Trophoblast cell (in vitro differentiated cells and primary cell): ENCODE measurements around the gene PAK6.

Source experiments
- DNase-seq, 2 donors: peaks; one replicate each; pipeline ENCODE4 v3.0.0-alpha.2; 2016
- H2AFZ ChIP-seq: 2 replicates; pipeline ENCODE4 v1.6.1; 2013; ENCODE audit warnings: low read length, moderate library complexity, mild to moderate bottlenecking; ENCODE audit not compliant: insufficient read depth, poor library complexity
- H2AK5ac ChIP-seq: 2 replicates; pipeline ENCODE4 v1.6.1; 2013; ENCODE audit warnings: mild to moderate bottlenecking, low read length
- H2BK120ac ChIP-seq: 2 replicates; pipeline ENCODE4 v1.6.1; 2013; ENCODE audit warnings: low read length, mild to moderate bottlenecking, moderate library complexity; ENCODE audit not compliant: insufficient read depth, poor library complexity
- H2BK12ac ChIP-seq: 2 replicates; pipeline ENCODE4 v1.6.1; 2013; ENCODE audit warnings: mild to moderate bottlenecking, low read length, moderate library complexity
- H2BK5ac ChIP-seq: 2 replicates; pipeline ENCODE4 v1.6.1; 2013; ENCODE audit warnings: low read length, low read depth, moderate library complexity, mild to moderate bottlenecking; ENCODE audit not compliant: poor library complexity
- H3K14ac ChIP-seq: 2 replicates; pipeline ENCODE4 v1.6.1; 2013; ENCODE audit warnings: mild to moderate bottlenecking, low read length
- H3K18ac ChIP-seq: 2 replicates; pipeline ENCODE4 v1.6.1; 2013; ENCODE audit warnings: mild to moderate bottlenecking, low read length
- H3K23ac ChIP-seq: 2 replicates; pipeline ENCODE4 v1.6.1; 2013; ENCODE audit warnings: low read length
- H3K27ac ChIP-seq: 2 replicates; pipeline ENCODE4 v1.5.1; 2013; ENCODE audit warnings: low read depth, mild to moderate bottlenecking, inconsistent platforms, low read length, moderate library complexity
- H3K27me3 ChIP-seq: 2 replicates; pipeline ENCODE4 v1.6.1; 2013; ENCODE audit warnings: inconsistent platforms, mild to moderate bottlenecking, low read length, moderate library complexity; ENCODE audit not compliant: insufficient read depth
- H3K36me3 ChIP-seq, 2 experiments: 1 replicate in 1 of 2; 2 replicates in 1 of 2; pipeline ENCODE4 v1.6.1; 2013; ENCODE audit warnings: low read length in 2 of 2, mild to moderate bottlenecking in 2 of 2, moderate library complexity in 1 of 2; ENCODE audit not compliant: insufficient read depth in 2 of 2, control insufficient read depth in 1 of 2
- H3K4ac ChIP-seq: 2 replicates; pipeline ENCODE4 v1.6.1; 2013; ENCODE audit warnings: low read depth, mild to moderate bottlenecking, low read length, moderate library complexity
- H3K4me1 ChIP-seq, 2 experiments: 1 replicate in 1 of 2; 2 replicates in 1 of 2; pipeline ENCODE4 v1.6.1; 2013; ENCODE audit warnings: low read length in 2 of 2, mild to moderate bottlenecking in 2 of 2, moderate library complexity in 1 of 2; ENCODE audit not compliant: insufficient read depth in 2 of 2, control insufficient read depth in 1 of 2
- H3K4me2 ChIP-seq: 2 replicates; pipeline ENCODE4 v1.6.1; 2013; ENCODE audit warnings: inconsistent platforms, mild to moderate bottlenecking, low read length, moderate library complexity
- H3K4me3 ChIP-seq: 2 replicates; pipeline ENCODE4 v1.5.1; 2013; ENCODE audit warnings: mild to moderate bottlenecking, low read depth, low read length, inconsistent platforms
- H3K79me1 ChIP-seq: one replicate; pipeline ENCODE4 v1.6.1; 2013; ENCODE audit warnings: low read length
- H3K79me2 ChIP-seq: 2 replicates; pipeline ENCODE4 v1.6.1; 2013; ENCODE audit warnings: low read length, mild to moderate bottlenecking; ENCODE audit not compliant: control insufficient read depth, insufficient read depth, poor library complexity
- H3K9ac ChIP-seq: 2 replicates; pipeline ENCODE4 v1.6.1; 2013; ENCODE audit warnings: mild to moderate bottlenecking, low read length
- H3K9me3 ChIP-seq: 2 replicates; pipeline ENCODE4 v1.6.1; 2013; ENCODE audit warnings: low read depth, mild to moderate bottlenecking, control low read depth, inconsistent platforms, low read length; ENCODE audit not compliant: insufficient read depth
- H4K12ac ChIP-seq: 2 replicates; pipeline ENCODE4 v1.6.1; 2013; ENCODE audit warnings: low read depth, mild to moderate bottlenecking, low read length, moderate library complexity
- H4K8ac ChIP-seq: 2 replicates; pipeline ENCODE4 v1.6.1; 2013; ENCODE audit warnings: low read depth, mild to moderate bottlenecking, low read length, moderate library complexity
- H4K91ac ChIP-seq: one replicate; pipeline ENCODE4 v1.6.1; 2013; ENCODE audit warnings: low read depth, mild to moderate bottlenecking, low read length, moderate library complexity
- WGBS: extraction: QIAGEN DNeasy Blood & Tissue Kit; methylation state at CpG from one replicate; pipeline ENCODE4 v1.1.7; 2013; ENCODE audit warnings: missing lambda C conversion rate; ENCODE audit not compliant: insufficient read length, insufficient coverage; ENCODE audit errors: extremely low coverage; 5-methylcytosine and 5-hydroxymethylcytosine counted together

PAK6 gene

DNA sequence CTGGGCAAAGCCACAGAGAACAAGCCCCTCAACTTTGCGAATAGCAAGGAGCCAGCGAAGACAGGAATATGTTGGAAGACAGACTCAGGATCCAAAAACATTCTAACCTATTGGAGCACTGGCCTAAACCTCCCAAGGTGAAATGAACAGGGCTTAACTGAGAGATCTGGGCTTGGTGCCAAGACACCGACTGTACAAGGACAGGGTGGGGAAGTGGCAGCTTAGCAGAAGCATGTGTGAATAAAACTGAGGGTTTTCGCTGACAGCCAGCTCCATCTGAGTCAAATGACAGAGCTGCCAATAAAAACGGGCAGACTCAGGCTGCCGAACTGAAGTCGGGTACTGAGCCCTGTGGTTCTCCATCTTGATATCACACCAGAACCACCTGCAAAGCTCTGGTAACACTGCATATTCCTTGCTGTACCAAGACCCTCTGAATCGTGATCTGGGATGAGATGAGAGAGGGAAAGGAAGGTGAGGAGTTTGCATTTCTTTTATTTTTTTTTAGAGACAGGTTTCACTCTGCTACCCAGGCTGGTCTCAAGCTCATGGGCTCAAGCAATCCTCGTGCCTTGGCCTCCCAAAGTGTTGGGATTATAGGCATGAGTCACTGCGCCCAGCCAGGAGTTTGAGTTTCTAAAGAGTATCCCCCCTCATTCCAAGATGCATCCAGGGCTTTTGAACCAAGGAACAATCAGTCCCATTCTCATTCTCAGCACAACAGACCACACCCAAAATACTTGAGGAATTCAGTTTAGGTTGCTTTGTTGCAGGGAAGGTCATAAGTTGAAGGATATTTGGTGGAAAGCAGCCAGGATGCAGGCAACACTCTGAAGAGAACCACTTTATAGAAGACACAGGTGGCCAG lies 74.9 kb downstream of the PAK6 start:
- no peak overlapping the region for H2BK120ac ChIP-seq
- H3K27me3 ChIP-seq, result no peaks in the 10 kb centered on the region
- H4K8ac ChIP-seq, result no peak overlapping the region
- no peak for DNase-seq
- H2BK5ac ChIP-seq, result no peak overlapping the region
- H3K79me2 ChIP-seq, result no peaks in the 10 kb centered on the region
- no peaks in the 10 kb centered on the region for H3K79me1 ChIP-seq
- no peak overlapping the region for H3K9ac ChIP-seq
- H3K36me3 ChIP-seq, result no peaks in the 10 kb centered on the region
- no peak overlapping the region for H2AFZ ChIP-seq
- no peaks in the 10 kb centered on the region for H3K9me3 ChIP-seq
- no peak overlapping the region for H3K4me2 ChIP-seq
- peaks cover 0 to 3% of the 10 kb centered on the region in 2 experiments for H3K4me1 ChIP-seq
- no CpG with 5 or more reads among the region's 10 CpGs for WGBS
- no peak overlapping the region for H2AK5ac ChIP-seq
- H3K18ac ChIP-seq, result no peak overlapping the region
- H3K4ac ChIP-seq, result no peak overlapping the region
- no peak overlapping the region for H4K91ac ChIP-seq
- H3K27ac ChIP-seq, result no peak overlapping the region
- H3K4me3 ChIP-seq, result no peak overlapping the region
- H3K23ac ChIP-seq, result no peak overlapping the region
- H4K12ac ChIP-seq, result no peak overlapping the region
- no peak overlapping the region for H3K14ac ChIP-seq
- H2BK12ac ChIP-seq, result no peak overlapping the region

DNA sequence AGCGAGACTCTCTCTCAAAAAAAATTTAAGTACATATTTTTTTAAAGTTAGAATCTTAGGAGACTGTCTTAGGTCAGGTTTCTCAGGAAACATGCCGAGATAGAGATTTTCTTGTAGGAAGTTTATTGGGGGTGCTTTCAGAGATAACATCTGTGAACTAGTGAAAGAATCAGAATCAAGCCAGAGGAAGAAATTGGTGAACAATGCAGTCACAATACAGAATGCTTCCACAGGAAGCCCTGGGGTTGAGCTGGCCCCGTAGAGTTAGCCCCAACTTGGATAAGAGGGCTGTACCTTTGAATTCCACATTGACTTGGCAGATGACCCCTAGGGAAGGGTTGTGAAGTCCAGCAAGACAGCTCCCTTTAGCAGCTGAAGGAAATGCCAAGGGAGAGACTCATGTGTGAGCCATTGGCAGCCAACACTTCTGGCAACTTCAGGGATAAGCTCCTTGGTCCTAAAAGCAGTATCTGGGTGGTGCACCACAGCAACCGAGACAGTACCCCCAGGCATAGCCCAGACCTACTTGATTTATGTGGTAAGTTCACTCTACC lies 75.9 kb downstream of the PAK6 start:
- Histone ChIP-seq H3K14ac (no peak overlapping the region), H3K4me3 (no peak overlapping the region), H3K9me3 (no peaks in the 10 kb centered on the region), H3K23ac (no peak overlapping the region), H3K9ac (no peak overlapping the region), H3K18ac (no peak overlapping the region), H4K12ac (no peak overlapping the region), H3K79me1 (no peaks in the 10 kb centered on the region), H2BK5ac (no peak overlapping the region), H3K27ac (no peak overlapping the region), H2BK12ac (no peak overlapping the region), H3K79me2 (no peaks in the 10 kb centered on the region), H4K91ac (no peak overlapping the region), H4K8ac (no peak overlapping the region), H3K4ac (no peak overlapping the region), H3K4me2 (no peak overlapping the region), H2BK120ac (no peak overlapping the region), H3K27me3 (no peaks in the 10 kb centered on the region), H3K36me3 (no peaks in the 10 kb centered on the region), H2AK5ac (no peak overlapping the region), H3K4me1 (peaks cover 0 to under 1% of the 10 kb centered on the region in 2 experiments), H2AFZ (no peak overlapping the region)
- WGBS, result no CpG with 5 or more reads among the region's 4 CpGs
- no peak for DNase-seq

DNA sequence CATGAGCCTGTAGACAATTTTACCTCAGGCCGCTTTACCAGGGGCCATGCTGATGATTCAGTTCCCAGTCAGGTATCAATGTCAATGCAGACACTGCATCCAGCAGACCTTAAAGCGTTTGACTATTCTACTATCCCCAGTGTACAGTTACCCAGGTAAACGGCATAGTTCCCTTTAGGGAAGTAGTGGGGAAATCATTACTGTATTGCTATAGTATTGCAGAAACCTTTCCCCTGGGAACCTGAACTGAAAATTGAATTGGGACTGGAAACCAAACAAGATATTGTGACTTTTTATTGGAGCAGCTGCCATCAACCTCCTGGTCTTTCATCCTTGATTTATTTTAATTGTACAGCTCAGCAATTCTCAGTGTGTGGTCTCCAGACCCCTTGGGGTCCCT lies 78.1 kb downstream of the PAK6 start:
- H3K4me1 ChIP-seq, result peaks cover 9 to 11% of the 10 kb centered on the region in 2 experiments
- H3K18ac ChIP-seq, result no peak overlapping the region
- H4K8ac ChIP-seq, result no peak overlapping the region
- H3K79me2 ChIP-seq, result no peaks in the 10 kb centered on the region
- no peak overlapping the region for H3K27ac ChIP-seq
- no peak overlapping the region for H2BK12ac ChIP-seq
- H2BK5ac ChIP-seq, result no peak overlapping the region
- no peak overlapping the region for H4K12ac ChIP-seq
- H3K14ac ChIP-seq, result no peak overlapping the region
- H3K9ac ChIP-seq, result no peak overlapping the region
- H2AK5ac ChIP-seq, result no peak overlapping the region
- no peak overlapping the region for H3K23ac ChIP-seq
- no peaks in the 10 kb centered on the region for H3K27me3 ChIP-seq
- no peak overlapping the region for H3K4me3 ChIP-seq
- H3K4me2 ChIP-seq, result no peak overlapping the region
- no CpG with 5 or more reads among the region's 3 CpGs for WGBS
- no peak overlapping the region for H2BK120ac ChIP-seq
- H2AFZ ChIP-seq, result no peak overlapping the region
- H4K91ac ChIP-seq, result no peak overlapping the region
- no peak overlapping the region for H3K4ac ChIP-seq
- peaks cover 2% of the 10 kb centered on the region for H3K79me1 ChIP-seq
- no peak for DNase-seq
- H3K36me3 ChIP-seq, result no peaks in the 10 kb centered on the region
- H3K9me3 ChIP-seq, result no peaks in the 10 kb centered on the region

DNA sequence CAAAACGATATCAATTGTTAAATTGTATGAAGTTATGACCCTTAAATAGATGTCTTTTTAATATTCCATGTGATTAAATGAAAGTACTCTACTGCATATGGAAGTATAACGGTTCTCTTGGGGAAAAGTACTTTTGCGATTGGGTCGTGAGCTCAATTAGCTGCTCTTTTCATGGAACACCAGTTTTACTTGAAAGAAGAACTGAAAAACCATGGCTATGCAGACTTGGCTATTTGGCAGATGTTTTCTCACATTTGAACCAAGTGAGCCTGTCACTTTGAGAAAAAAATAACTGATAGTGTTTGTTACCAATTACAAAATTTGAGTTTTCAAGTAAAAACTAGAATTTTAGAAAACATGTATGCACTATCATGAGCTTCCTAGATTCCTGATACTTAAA lies 78.7 kb downstream of the PAK6 start:
- Histone ChIP-seq H3K4me3 (no peak overlapping the region), H3K27me3 (no peaks in the 10 kb centered on the region), H2AK5ac (no peak overlapping the region), H3K79me1 (peaks cover 7% of the 10 kb centered on the region), H2AFZ (no peak overlapping the region), H3K9me3 (no peaks in the 10 kb centered on the region), H3K14ac (no peak overlapping the region), H3K18ac (no peak overlapping the region), H2BK120ac (no peak overlapping the region), H3K36me3 (no peaks in the 10 kb centered on the region), H3K9ac (no peak overlapping the region), H4K8ac (no peak overlapping the region), H3K4ac (no peak overlapping the region), H4K91ac (no peak overlapping the region), H3K23ac (no peak overlapping the region), H3K4me1 (peaks cover 15 to 18% of the 10 kb centered on the region in 2 experiments), H4K12ac (no peak overlapping the region), H2BK12ac (no peak overlapping the region), H2BK5ac (no peak overlapping the region), H3K79me2 (no peaks in the 10 kb centered on the region), H3K27ac (no peak overlapping the region), H3K4me2 (no peak overlapping the region)
- WGBS, result no CpG with 5 or more reads among the region's 4 CpGs
- no peak for DNase-seq
